LNCaP clone FGC (cell line): ENCODE results near the gene UNC13B.
A peak's percentile ranks its signal among the peaks of the same experiment; 100 is the strongest.

ENCODE experiments used
- DNase-seq: peaks from one replicate; pipeline ENCODE4 v3.0.0-alpha.2; 2011; ENCODE audit warnings: low read depth
- H3K4me3 ChIP-seq: 2 replicates; pipeline ENCODE4 v1.5.1; 2011; ENCODE audit warnings: mild to moderate bottlenecking, low read depth, low read length, control low read depth
- CTCF ChIP-seq: IDR thresholded peaks from 2 replicates; pipeline ENCODE4 v1.5.1; 2012; ENCODE audit warnings: mild to moderate bottlenecking; ENCODE audit not compliant: control insufficient read depth, insufficient read depth; ENCODE audit errors: extremely low read depth

Gene UNC13B

GRCh38 chr9:35311891-35312639 is 150.3 kb downstream of the UNC13B start:
- TF ChIP-seq CTCF, result no peak
- no peak for DNase-seq
- H3K4me3 ChIP-seq, result no peak overlapping the region

- no peak for TF ChIP-seq CTCF
- no peak for DNase-seq
- H3K4me3 ChIP-seq, result no peak overlapping the region
Measured at GRCh38 chr9:35313460-35313859, 151.7 kb downstream of the UNC13B start.

GRCh38 chr9:35313916-35314315 is 152.1 kb downstream of the UNC13B start:
- H3K4me3 ChIP-seq, result no peak overlapping the region
- no peak for DNase-seq
- TF ChIP-seq CTCF, result no peak

GRCh38 chr9:35318741-35319140 is 156.9 kb downstream of the UNC13B start:
- no peak for DNase-seq
- TF ChIP-seq CTCF, result no peak

DNA sequence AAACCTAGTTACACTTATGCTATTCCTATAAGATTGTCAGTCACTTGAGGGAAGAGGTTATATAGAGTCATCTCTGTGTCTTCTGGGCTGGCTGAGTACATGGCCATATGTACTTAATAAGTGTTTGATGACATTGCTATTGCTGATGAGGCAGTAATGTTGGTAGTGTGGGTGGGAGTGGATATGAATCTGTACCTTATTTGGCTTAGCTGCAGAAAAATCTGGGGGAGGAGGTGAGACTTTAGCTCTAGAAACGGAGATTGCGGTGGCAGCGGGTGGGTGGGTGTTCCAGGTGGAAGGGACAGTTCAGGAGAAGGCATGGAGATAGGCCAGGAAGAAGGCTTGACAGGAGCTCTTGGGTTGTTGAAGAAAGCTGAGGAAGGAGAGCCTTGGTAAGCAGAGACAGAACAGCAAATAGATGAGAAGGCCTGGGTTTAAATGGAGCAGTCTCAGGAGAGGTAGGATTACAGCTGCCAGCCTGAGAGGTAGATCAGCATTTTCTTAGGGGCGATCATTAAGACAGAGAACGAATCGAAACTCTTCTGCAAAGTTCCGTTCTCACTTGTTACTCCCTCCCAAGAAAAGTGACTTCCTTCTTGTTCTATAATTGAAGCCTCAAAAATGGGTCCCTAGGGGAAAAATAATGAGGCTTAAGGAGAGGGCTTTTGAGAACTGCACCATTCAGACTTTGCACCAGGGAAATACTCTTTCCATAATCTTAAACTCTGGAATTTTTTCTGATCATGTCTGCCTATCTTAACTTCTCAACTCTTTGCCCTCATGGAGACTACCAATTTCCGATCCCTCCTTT is 160.5 kb downstream of the UNC13B start:
- no peak for DNase-seq
- H3K4me3 ChIP-seq, result no peak overlapping the region
- TF ChIP-seq CTCF, result no peak

More at GRCh38 chr9:35318741-35319140, 156.9 kb downstream of the UNC13B start:
- H3K4me3 ChIP-seq, result no peak overlapping the region

DNA sequence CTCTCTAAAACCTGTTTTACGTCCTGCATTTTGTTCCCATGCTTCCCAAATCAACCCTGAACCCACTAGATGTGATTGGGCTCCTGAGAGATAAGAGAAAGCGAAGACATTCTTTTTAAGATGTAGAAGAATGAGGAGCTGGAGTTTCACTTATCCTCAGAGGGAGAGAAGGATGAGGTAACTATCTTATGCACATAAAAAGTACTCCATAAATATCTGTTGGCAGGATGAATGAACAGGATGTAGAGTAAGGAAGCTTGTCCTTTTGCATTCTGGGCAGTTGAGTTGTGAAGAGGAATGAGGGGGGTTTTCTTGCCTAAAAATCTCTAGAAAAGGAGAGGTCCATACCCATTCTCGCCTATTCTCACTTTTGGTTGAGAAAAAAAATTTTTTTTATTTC is 163.2 kb downstream of the UNC13B start:
- H3K4me3 ChIP-seq, result no peak overlapping the region
- no peak for TF ChIP-seq CTCF
- DNase-seq, result peak; percentile 32
